Lung (tissue), 12 donors: ENCODE measurements around the gene CLDND1. TPM values are rescaled to one million over a fixed set of nuclear protein-coding genes. Genes with fewer than 3 reads are reported as not detected.

ENCODE experiments used
- ATAC-seq: fragments of 200-7000 bp; cut with Tn5 transposase; one replicate; pipeline ENCODE4 v1.9.1; 2020; ENCODE audit warnings: moderate number of reproducible peaks; ENCODE audit not compliant: insufficient read depth, low FRiP score
- DNase-seq, 3 donors: peaks; one replicate each; pipeline ENCODE4 v3.0.0-alpha.2; 2013 to 2017
- H3K27ac ChIP-seq, 2 donors: one replicate each; pipeline ENCODE4 v1.5.1; 2013; ENCODE audit warnings: mild to moderate bottlenecking in 2 of 2, moderate library complexity in 2 of 2, control low read depth in 1 of 2, inconsistent platforms in 1 of 2, low read depth in 1 of 2, low read length in 1 of 2
- H3K27me3 ChIP-seq, 3 donors: one replicate each; pipeline ENCODE4 v1.5.1; 2013; ENCODE audit warnings: low read length in 2 of 3; ENCODE audit not compliant: control insufficient read depth in 3 of 3, insufficient read depth in 3 of 3
- H3K36me3 ChIP-seq, 4 donors: one replicate each; pipeline ENCODE4 v1.5.1; 2013; ENCODE audit warnings: low read length in 4 of 4, mild to moderate bottlenecking in 1 of 4, moderate library complexity in 1 of 4; ENCODE audit not compliant: control insufficient read depth in 4 of 4, insufficient read depth in 4 of 4
- H3K4me1 ChIP-seq, 5 donors: one replicate each; pipeline ENCODE4 v1.5.1; 2013; ENCODE audit warnings: low read length in 5 of 5, mild to moderate bottlenecking in 2 of 5, moderate library complexity in 1 of 5; ENCODE audit not compliant: control insufficient read depth in 5 of 5, insufficient read depth in 5 of 5
- H3K4me3 ChIP-seq: one replicate; pipeline ENCODE4 v1.5.1; 2013; ENCODE audit warnings: mild to moderate bottlenecking, control low read depth, moderate library complexity
- H3K9ac ChIP-seq, 2 donors: one replicate each; pipeline ENCODE4 v1.5.1; 2013; ENCODE audit warnings: low read length in 2 of 2, control low read depth in 1 of 2; ENCODE audit not compliant: insufficient read depth in 1 of 2
- H3K9me3 ChIP-seq, 4 donors: one replicate each; pipeline ENCODE4 v1.5.1; 2013; ENCODE audit warnings: low read length in 3 of 4, mild to moderate bottlenecking in 1 of 4, moderate library complexity in 1 of 4; ENCODE audit not compliant: control insufficient read depth in 4 of 4, insufficient read depth in 3 of 4
- WGBS, 2 donors: extraction: QIAGEN DNeasy Blood & Tissue Kit; methylation state at CpG; one replicate each; pipeline ENCODE4 v1.1.7; 2013; 5-methylcytosine and 5-hydroxymethylcytosine counted together
- polyA plus RNA-seq, 2 donors: library from polyadenylated mRNA; stranded (reverse); fragments of 200-250 nt; gene quantifications; one replicate each; pipeline ENCODE4 v1.2.1, GENCODE V29; 2013
- total RNA-seq, 2 donors: library from RNA; depleted of rRNA in 1 of 2; stranded (reverse); fragments of >200 nt in 1 of 2; gene quantifications; one replicate each; pipeline ENCODE4 v1.2.1, GENCODE V29; 2014 to 2021
- TF ChIP-seq, protein P1 (sequence below): IDR thresholded peaks from 2 replicates; pipeline ENCODE4 v1.5.1; 2012; ENCODE audit warnings: mild to moderate bottlenecking; ENCODE audit errors: control extremely low read depth, extremely low read depth
- donor health status: control.
- donor health status: control.
- donor health status: Bipolar disorder and iron deficiency.
- donor health status: healthy.
- donor health status: DM: yes; HTN: yes; CAD: no.

Gene CLDND1
- total and polyA plus RNA-seq, 4 donors, result 52.6 to 135 (median 70.4) TPM

DNA sequence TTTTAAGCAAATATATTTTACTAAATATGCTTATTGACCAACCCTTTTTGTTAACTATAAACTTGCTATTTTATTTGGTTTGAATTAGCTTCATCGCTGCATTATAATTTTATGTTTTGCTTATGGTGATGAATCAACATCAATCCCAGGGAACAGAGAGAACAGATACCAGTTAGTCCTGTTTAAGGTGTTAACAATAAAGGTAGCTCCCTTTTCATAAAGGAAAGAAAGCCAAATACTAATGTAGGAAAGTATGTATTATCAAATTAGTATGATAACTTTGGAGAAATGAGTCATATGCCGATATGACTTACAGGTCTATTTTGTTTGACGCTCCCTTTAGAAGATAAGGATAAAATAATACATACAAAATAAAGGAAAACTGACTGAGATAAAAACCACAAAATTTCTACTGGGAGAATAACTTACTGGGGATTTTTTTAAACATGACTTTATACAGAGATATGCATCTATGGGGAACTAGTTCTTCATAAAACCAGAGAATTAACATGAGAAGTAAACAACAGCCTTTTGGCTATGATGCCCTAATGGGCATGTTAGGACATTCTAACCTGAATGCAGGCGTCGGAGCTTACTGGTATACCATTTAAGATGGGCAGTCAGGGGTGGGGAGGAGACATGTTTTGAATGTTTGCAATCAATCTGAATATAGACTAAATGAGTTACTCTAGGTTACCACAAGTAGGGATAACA, 20.7 kb downstream of the CLDND1 start:
- H3K4me3 ChIP-seq, result no peak overlapping the region

DNA sequence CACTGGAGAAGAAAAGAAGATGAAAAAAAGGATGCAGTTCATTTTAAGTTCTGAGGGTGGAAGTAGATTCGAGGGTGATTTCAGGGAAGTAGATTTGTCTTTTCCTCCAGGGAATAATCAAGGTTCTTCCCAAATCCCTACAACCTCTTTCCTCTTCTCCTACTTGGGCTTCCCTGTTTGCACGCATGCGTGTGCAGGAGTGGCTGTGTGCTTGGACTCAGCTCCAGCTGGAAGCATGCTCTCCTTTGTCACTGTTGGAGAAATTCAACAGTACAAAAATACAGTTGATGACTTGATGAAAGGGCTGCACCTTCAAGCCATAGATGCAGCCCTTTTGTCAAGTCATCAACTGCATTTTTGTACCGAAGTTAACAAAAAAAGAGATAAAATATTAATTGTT, 21.4 kb downstream of the CLDND1 start:
- 85% methylated on average over 4 of the region's 4 CpGs for WGBS, 2 donors
- TF ChIP-seq, protein P1, sequence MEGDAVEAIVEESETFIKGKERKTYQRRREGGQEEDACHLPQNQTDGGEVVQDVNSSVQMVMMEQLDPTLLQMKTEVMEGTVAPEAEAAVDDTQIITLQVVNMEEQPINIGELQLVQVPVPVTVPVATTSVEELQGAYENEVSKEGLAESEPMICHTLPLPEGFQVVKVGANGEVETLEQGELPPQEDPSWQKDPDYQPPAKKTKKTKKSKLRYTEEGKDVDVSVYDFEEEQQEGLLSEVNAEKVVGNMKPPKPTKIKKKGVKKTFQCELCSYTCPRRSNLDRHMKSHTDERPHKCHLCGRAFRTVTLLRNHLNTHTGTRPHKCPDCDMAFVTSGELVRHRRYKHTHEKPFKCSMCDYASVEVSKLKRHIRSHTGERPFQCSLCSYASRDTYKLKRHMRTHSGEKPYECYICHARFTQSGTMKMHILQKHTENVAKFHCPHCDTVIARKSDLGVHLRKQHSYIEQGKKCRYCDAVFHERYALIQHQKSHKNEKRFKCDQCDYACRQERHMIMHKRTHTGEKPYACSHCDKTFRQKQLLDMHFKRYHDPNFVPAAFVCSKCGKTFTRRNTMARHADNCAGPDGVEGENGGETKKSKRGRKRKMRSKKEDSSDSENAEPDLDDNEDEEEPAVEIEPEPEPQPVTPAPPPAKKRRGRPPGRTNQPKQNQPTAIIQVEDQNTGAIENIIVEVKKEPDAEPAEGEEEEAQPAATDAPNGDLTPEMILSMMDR, result no peak
- Histone ChIP-seq H3K27ac (no peak overlapping the region), H3K36me3 (no peaks in the 10 kb centered on the region), H3K4me3 (no peak overlapping the region), H3K27me3 (no peaks in the 10 kb centered on the region), H3K9ac (no peak overlapping the region), H3K4me1 (no peaks in the 10 kb centered on the region), H3K9me3 (peaks cover 0 to 2% (median 0%) of the 10 kb centered on the region in 4 donors)
- DNase-seq (no peak), ATAC-seq (no peak)

More for the DNA sequence above, 20.7 kb downstream of the CLDND1 start:
- 97 to 98% methylated on average over 5 of the region's 5 CpGs for WGBS, 2 donors
- Histone ChIP-seq H3K4me1 (no peaks in the 10 kb centered on the region), H3K9me3 (peaks cover 0 to 2% (median 0%) of the 10 kb centered on the region in 4 donors), H3K27ac (no peak overlapping the region), H3K9ac (no peak overlapping the region), H3K36me3 (no peaks in the 10 kb centered on the region), H3K27me3 (no peaks in the 10 kb centered on the region)
- TF ChIP-seq, protein P1, result no peak
- DNase-seq (no peak), ATAC-seq (no peak)

DNA sequence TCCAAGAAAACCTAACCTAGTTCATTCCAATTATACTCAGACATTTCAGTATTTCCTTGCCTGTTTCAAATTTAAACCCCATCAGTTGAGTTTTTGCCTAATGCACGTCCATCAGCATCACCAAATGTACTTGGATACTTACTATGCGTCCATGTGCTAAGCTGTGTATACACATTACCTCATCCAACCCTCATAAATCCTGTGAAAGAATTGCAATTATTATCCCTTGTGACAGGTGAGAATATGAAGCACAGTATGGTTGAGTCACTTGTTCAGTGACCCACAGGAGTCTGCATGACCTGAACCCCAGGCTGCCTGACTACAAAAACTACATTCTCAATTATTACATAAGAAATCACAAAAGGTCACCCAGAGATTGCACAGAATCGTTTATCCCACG, 22.7 kb downstream of the CLDND1 start:
- H3K36me3 ChIP-seq, result no peaks in the 10 kb centered on the region
- H3K9ac ChIP-seq, result no peak overlapping the region
- DNase-seq (no peak), ATAC-seq (no peak)
- H3K27me3 ChIP-seq, result no peaks in the 10 kb centered on the region
- H3K4me3 ChIP-seq, result no peak overlapping the region
- TF ChIP-seq, protein P1, result no peak
- WGBS, 2 donors, result 87 to 90% methylated on average over 4 of the region's 4 CpGs
- no peaks in the 10 kb centered on the region for H3K4me1 ChIP-seq
- peaks cover 0 to 2% (median 0%) of the 10 kb centered on the region in 4 donors for H3K9me3 ChIP-seq
- no peak overlapping the region for H3K27ac ChIP-seq
